NCI-H524 (cell line): ENCODE data around the gene PPOX.
A peak's percentile ranks its signal among the peaks of the same experiment; 100 is the strongest.

ENCODE experiments used
- DNase-seq, 2 experiments: peaks; one replicate each; lab custom pipeline; 2025; lab: John Stamatoyannopoulos, UW

PPOX gene

GRCh38 chr1:161176468-161177111 lies 10.4 kb downstream of the PPOX start:
- no peak for DNase-seq

- peak; percentile 74 to 89 for DNase-seq
Observed at GRCh38 chr1:161177112-161177935, 11.1 kb downstream of the PPOX start, which contains the start of gene B4GALT3. Gene B4GALT3 (minus strand): TSS chr1:161177507. CDS start chr1:161176060, 1,447 bp downstream.

GRCh38 chr1:161177936-161178244 lies 11.7 kb downstream of the PPOX start:
- DNase-seq = peak in 1 of 2 experiments; percentile 24

GRCh38 chr1:161179698-161180097 lies 13.5 kb downstream of the PPOX start:
- DNase-seq = no peak

GRCh38 chr1:161180639-161181038 lies 14.4 kb downstream of the PPOX start:
- DNase-seq = peak in 1 of 2 experiments; percentile 61

GRCh38 chr1:161182214-161182613 lies 16.0 kb downstream of the PPOX start:
- DNase-seq = no peak

GRCh38 chr1:161185282-161185682 lies 19.1 kb downstream of the PPOX start:
- peak; percentile 99 for DNase-seq

GRCh38 chr1:161185732-161186311 lies 19.6 kb downstream of the PPOX start:
- peak in 1 of 2 experiments; percentile 30 for DNase-seq

- DNase-seq = no peak
Observed at GRCh38 chr1:161187311-161187710, 21.1 kb downstream of the PPOX start.

GRCh38 chr1:161188381-161188780 lies 22.2 kb downstream of the PPOX start:
- DNase-seq = no peak

- DNase-seq = no peak
Observed at GRCh38 chr1:161189036-161189435, 22.8 kb downstream of the PPOX start.

GRCh38 chr1:161190962-161191521 lies 24.8 kb downstream of the PPOX start:
- peak; percentile 31 to 74 for DNase-seq

- no peak for DNase-seq
Observed at GRCh38 chr1:161191971-161192370, 25.7 kb downstream of the PPOX start.

GRCh38 chr1:161192476-161193465 lies 26.5 kb downstream of the PPOX start:
- DNase-seq = peak; percentile 71 to 75

- DNase-seq = no peak
Observed at GRCh38 chr1:161193561-161194235, 27.5 kb downstream of the PPOX start.

GRCh38 chr1:161195171-161195570 lies 28.9 kb downstream of the PPOX start:
- DNase-seq = no peak

GRCh38 chr1:161196111-161196510 lies 29.9 kb downstream of the PPOX start:
- DNase-seq = no peak

GRCh38 chr1:161196521-161197451 lies 30.6 kb downstream of the PPOX start:
- peak; percentile 24 to 57 for DNase-seq

- no peak for DNase-seq
Observed at GRCh38 chr1:161197560-161198193, 31.5 kb downstream of the PPOX start.
